GM12878 (cell line): ENCODE results near the gene GFOD2.

ENCODE experiments used
- CHD1 ChIP-seq: IDR thresholded peaks from 2 replicates; pipeline ENCODE4 v1.6.1; 2012; ENCODE audit warnings: low read depth, low read length, improper control_type of control experiment
- CTCF ChIP-seq, 3 experiments: IDR thresholded peaks in 2 of 3; conservative IDR thresholded peaks in 1 of 3; 2 replicates each; pipeline ENCODE4 v1.5.1; 2011; ENCODE audit warnings: low read depth in 3 of 3, low read length in 3 of 3, mild to moderate bottlenecking in 3 of 3, control low read depth in 2 of 3, moderate library complexity in 2 of 3, inconsistent platforms in 1 of 3, mixed read lengths in 1 of 3; ENCODE audit not compliant: control insufficient read depth in 2 of 3, insufficient read depth in 1 of 3; ENCODE audit errors: extremely low read depth in 1 of 3
- E2F8 ChIP-seq: fragments of 450-650 bp; IDR thresholded peaks from 2 replicates; pipeline ENCODE4 v1.6.1; 2018; ENCODE audit warnings: mild to moderate bottlenecking, low read depth, moderate library complexity; ENCODE audit not compliant: partially characterized antibody
- EP300 ChIP-seq, 2 experiments: fragments of 150-350 bp in 1 of 2; IDR thresholded peaks; 2 replicates each; pipeline ENCODE4 v1.6.1; 2011 to 2012; ENCODE audit warnings: low read depth in 2 of 2, low read length in 2 of 2, borderline replicate concordance in 1 of 2, improper control_type of control experiment in 1 of 2, inconsistent platforms in 1 of 2; ENCODE audit not compliant: control insufficient read depth in 1 of 2
- ESRRA ChIP-seq: IDR thresholded peaks from 2 replicates; pipeline ENCODE4 v1.6.1; 2012; ENCODE audit warnings: mild to moderate bottlenecking, low read length, improper control_type of control experiment
- GABPA ChIP-seq: IDR thresholded peaks from 2 replicates; pipeline ENCODE4 v1.6.1; 2014; ENCODE audit warnings: antibody characterized with exemption, low read depth, mild to moderate bottlenecking, inconsistent platforms
- MTA3 ChIP-seq: IDR thresholded peaks from 2 replicates; pipeline ENCODE4 v1.6.1; 2012; ENCODE audit warnings: low read length, inconsistent platforms, borderline replicate concordance
- POLR2A ChIP-seq: IDR thresholded peaks from 2 replicates; pipeline ENCODE4 v1.6.1; 2011; ENCODE audit warnings: low read depth, mild to moderate bottlenecking, low read length
- RBBP5 ChIP-seq: fragments of 200-600 bp; sonication (generic); conservative IDR thresholded peaks from 2 replicates; pipeline ENCODE4 v1.6.1; 2016
- SP1 ChIP-seq: IDR thresholded peaks from one replicate; pipeline ENCODE4 v1.6.1; 2011; ENCODE audit warnings: low read depth, low read length

GRCh38 chr16:67752641-67753040 is 33.5 kb upstream of the GFOD2 start:
- TF ChIP-seq CHD1 (no peak), CTCF (IDR thresholded peaks at IDR 0.05 in 2 of 3, conservative IDR thresholded peaks at IDR 0.05 in 1 of 3; ENCODE audit: control insufficient read depth in 2 of 3, extremely low read depth in 1 of 3, insufficient read depth in 1 of 3, low read depth in 3 of 3, low read length in 3 of 3) (no peak), MTA3 (no peak), E2F8 (no peak), GABPA (no peak), SP1 (no peak), RBBP5 (no peak), EP300 (IDR thresholded peaks at IDR 0.05; ENCODE audit: borderline replicate concordance in 1 of 2, control insufficient read depth in 1 of 2, low read depth in 2 of 2, low read length in 2 of 2) (no peak), ESRRA (no peak), POLR2A (no peak)
